ENCODE results near the gene PPHLN1. TPM values are rescaled to one million over a fixed set of nuclear protein-coding genes. Genes with fewer than 3 reads are reported as not detected.
"Not testable (repeated sequence)": the region's sequence is repeated elsewhere in the genome, so short reads cannot be mapped to it uniquely, and the experiment has no call there.

Gene PPHLN1
- total and polyA plus RNA-seq, 7 experiments from 2014 or later: 89.1 to 182 (median 90.9) TPM

GRCh38 chr12:42327227-42327590 lies 1.2 kb downstream of the PPHLN1 start:
- POLR2A ChIA-PET: interaction anchor here (0.8 to 3.3 kb wide), 7 partner anchors 13 to 230 kb away, joined by 3 to 15 read pairs (median 3); no protein-coding TSS in a partner anchor
- Mint-ChIP-seq H3K4me1 (peaks cover 44 to 70% (median 63%) of the 10 kb centered on the region in 7 donors), H3K9me3 (no peaks in the 10 kb centered on the region), H3K36me3 (peaks cover 0 to 24% (median 0%) of the 10 kb centered on the region in 5 donors), H3K4me3 (peak overlapping the region; percentile 92 to 100 (median 98)), H3K27me3 (no peaks in the 10 kb centered on the region), H3K27ac (peak overlapping the region; percentile 93 to 99 (median 97))
- no peak for DNase-seq
- Histone ChIP-seq H3K27me3 (ENCODE audit: control insufficient read depth in 2 of 2, insufficient read depth in 2 of 2, low read length in 2 of 2) (no peaks in the 10 kb centered on the region), H3K9me3 (ENCODE audit: control insufficient read depth in 2 of 3, low read length in 3 of 3) (no peaks in the 10 kb centered on the region), H3K4me3 (ENCODE audit: low read length) (peak overlapping the region; percentile 69), H3K4me1 (ENCODE audit: control insufficient read depth in 2 of 2, insufficient read depth in 2 of 2, low read length in 2 of 2) (peaks cover 15 to 31% of the 10 kb centered on the region in 2 donors), H3K27ac (ENCODE audit: low read depth, low read length) (peak overlapping the region; percentile 80), H3K36me3 (ENCODE audit: control insufficient read depth in 2 of 3, insufficient read depth in 3 of 3, low read length in 3 of 3) (peaks cover 0 to 7% (median 0%) of the 10 kb centered on the region in 3 experiments)
- CTCF ChIA-PET: interaction anchor here (0.7 kb wide), 2 partner anchors 56 to 224 kb away, joined by 3 read pairs; no protein-coding TSS in a partner anchor
- no peak for ATAC-seq
- intact Hi-C loops (cut with micrococcal nuclease): loop anchor here (2.0 to 10.0 kb wide), 2 partner anchors 1428 to 1480 kb away; partner anchors contain the start of genes IRAK4 (in 1 of the 2), PUS7L (in 1 of the 2) and TWF1 (in 1 of the 2)

GRCh38 chr12:42330097-42330496 lies 4.1 kb downstream of the PPHLN1 start:
- H3K36me3 Mint-ChIP-seq: peaks cover 0 to 20% (median 0%) of the 10 kb centered on the region in 5 donors
- H3K27me3 ChIP-seq (ENCODE audit: control insufficient read depth in 2 of 2, insufficient read depth in 2 of 2, low read length in 2 of 2); H3K9me3 ChIP-seq (ENCODE audit: control insufficient read depth in 2 of 3, low read length in 3 of 3); H3K27ac ChIP-seq (ENCODE audit: low read depth, low read length); ATAC-seq; H3K9me3 Mint-ChIP-seq; H3K4me3 ChIP-seq (ENCODE audit: low read length); DNase-seq; H3K27me3 Mint-ChIP-seq; POLR2A ChIA-PET: not testable (repeated sequence)
- Histone ChIP-seq H3K4me1 (ENCODE audit: control insufficient read depth in 2 of 2, insufficient read depth in 2 of 2, low read length in 2 of 2) (peaks cover 15 to 35% of the 10 kb centered on the region in 2 donors), H3K36me3 (ENCODE audit: control insufficient read depth in 2 of 3, insufficient read depth in 3 of 3, low read length in 3 of 3) (peaks cover 0 to 13% (median 0%) of the 10 kb centered on the region in 3 experiments)
- H3K4me1 Mint-ChIP-seq: peaks cover 56 to 87% (median 82%) of the 10 kb centered on the region in 7 donors
- intact Hi-C loops (cut with micrococcal nuclease): loop anchor here (5.0 kb wide), 2 partner anchors 1053 to 1068 kb away; no protein-coding TSS in a partner anchor
- H3K27ac Mint-ChIP-seq: peak overlapping the region in 5 of 9 donors; percentile 16 to 78 (median 59)
- H3K4me3 Mint-ChIP-seq: peak overlapping the region in 9 of 10 donors; percentile 5 to 76 (median 56)
- CTCF ChIA-PET: interaction anchor here (2.4 kb wide), 1 partner anchor 12 kb away, joined by 9 read pairs; no protein-coding TSS in a partner anchor

GRCh38 chr12:42332301-42333285 lies 6.6 kb downstream of the PPHLN1 start:
- H3K27me3 ChIP-seq (ENCODE audit: control insufficient read depth in 2 of 2, insufficient read depth in 2 of 2, low read length in 2 of 2): no peaks in the 10 kb centered on the region
- Mint-ChIP-seq H3K4me1 (peaks cover 47 to 87% (median 73%) of the 10 kb centered on the region in 7 donors), H3K4me3 (peak overlapping the region in 3 of 10 donors; percentile 7 to 30 (median 14)), H3K9me3 (no peaks in the 10 kb centered on the region), H3K36me3 (peaks cover 0 to 27% (median 4%) of the 10 kb centered on the region in 5 donors), H3K27me3 (no peaks in the 10 kb centered on the region), H3K27ac (peak overlapping the region in 1 of 9 donors; percentile 2)
- no peak overlapping the region for H3K4me3 ChIP-seq (ENCODE audit: low read length)
- H3K36me3 ChIP-seq (ENCODE audit: control insufficient read depth in 2 of 3, insufficient read depth in 3 of 3, low read length in 3 of 3): peaks cover 0 to 12% (median 0%) of the 10 kb centered on the region in 3 experiments
- CTCF ChIA-PET: interaction anchor here (0.7 to 2.4 kb wide), 5 partner anchors 9 to 308 kb away, joined by 3 to 9 read pairs (median 4); no protein-coding TSS in a partner anchor
- no peaks in the 10 kb centered on the region for H3K9me3 ChIP-seq (ENCODE audit: control insufficient read depth in 2 of 3, low read length in 3 of 3)
- POLR2A ChIA-PET: no interaction called here
- peak in 7 of 9 donors; percentile 12 to 54 (median 42) for DNase-seq
- H3K4me1 ChIP-seq (ENCODE audit: control insufficient read depth in 2 of 2, insufficient read depth in 2 of 2, low read length in 2 of 2): peaks cover 5 to 31% of the 10 kb centered on the region in 2 donors
- H3K27ac ChIP-seq (ENCODE audit: low read depth, low read length): no peak overlapping the region
- intact Hi-C loops (cut with micrococcal nuclease): loop anchor here (1.0 to 5.0 kb wide), 5 partner anchors 95 to 1070 kb away; no protein-coding TSS in a partner anchor
- ATAC-seq: peak; percentile 77

- no peaks in the 10 kb centered on the region for H3K27me3 Mint-ChIP-seq
- H3K4me1 ChIP-seq (ENCODE audit: control insufficient read depth in 2 of 2, insufficient read depth in 2 of 2, low read length in 2 of 2): peaks cover 0 to 14% of the 10 kb centered on the region in 2 donors
- no peaks in the 10 kb centered on the region for H3K9me3 ChIP-seq (ENCODE audit: control insufficient read depth in 2 of 3, low read length in 3 of 3)
- H3K27ac Mint-ChIP-seq: no peak overlapping the region
- peaks cover 36 to 74% (median 66%) of the 10 kb centered on the region in 7 donors for H3K4me1 Mint-ChIP-seq
- peaks cover 0 to 12% (median 0%) of the 10 kb centered on the region in 3 experiments for H3K36me3 ChIP-seq (ENCODE audit: control insufficient read depth in 2 of 3, insufficient read depth in 3 of 3, low read length in 3 of 3)
- ChIA-PET POLR2A (no interaction called here), CTCF (no interaction called here)
- ATAC-seq (no peak), DNase-seq (no peak)
- intact Hi-C loops (cut with micrococcal nuclease): no loop called here
- no peaks in the 10 kb centered on the region for H3K27me3 ChIP-seq (ENCODE audit: control insufficient read depth in 2 of 2, insufficient read depth in 2 of 2, low read length in 2 of 2)
- peaks cover 0 to 40% (median 14%) of the 10 kb centered on the region in 5 donors for H3K36me3 Mint-ChIP-seq
- no peaks in the 10 kb centered on the region for H3K9me3 Mint-ChIP-seq
- no peak overlapping the region for H3K27ac ChIP-seq (ENCODE audit: low read depth, low read length)
- H3K4me3 Mint-ChIP-seq: no peak overlapping the region
- H3K4me3 ChIP-seq (ENCODE audit: low read length): no peak overlapping the region
Measured at GRCh38 chr12:42336286-42336685, 10.3 kb downstream of the PPHLN1 start.

- no peak for ATAC-seq
- intact Hi-C loops (cut with micrococcal nuclease): no loop called here
Measured at GRCh38 chr12:42338280-42338679, 12.3 kb downstream of the PPHLN1 start.

GRCh38 chr12:42342028-42342427 lies 16.1 kb downstream of the PPHLN1 start:
- Histone ChIP-seq H3K27ac (ENCODE audit: low read depth, low read length) (no peak overlapping the region), H3K4me1 (ENCODE audit: control insufficient read depth in 2 of 2, insufficient read depth in 2 of 2, low read length in 2 of 2) (peaks cover 0 to 5% of the 10 kb centered on the region in 2 donors), H3K27me3 (ENCODE audit: control insufficient read depth in 2 of 2, insufficient read depth in 2 of 2, low read length in 2 of 2) (no peaks in the 10 kb centered on the region), H3K4me3 (ENCODE audit: low read length) (no peak overlapping the region), H3K36me3 (ENCODE audit: control insufficient read depth in 2 of 3, insufficient read depth in 3 of 3, low read length in 3 of 3) (peaks cover 0 to 3% (median 0%) of the 10 kb centered on the region in 3 experiments), H3K9me3 (ENCODE audit: control insufficient read depth in 2 of 3, low read length in 3 of 3) (no peaks in the 10 kb centered on the region)
- no peaks in the 10 kb centered on the region for H3K27me3 Mint-ChIP-seq
- peaks cover 26 to 65% (median 62%) of the 10 kb centered on the region in 7 donors for H3K4me1 Mint-ChIP-seq
- no peak overlapping the region for H3K27ac Mint-ChIP-seq
- no peaks in the 10 kb centered on the region for H3K9me3 Mint-ChIP-seq
- CTCF ChIA-PET: interaction anchor here (2.4 kb wide), 1 partner anchor 11 kb away, joined by 9 read pairs; no protein-coding TSS in a partner anchor
- intact Hi-C loops (cut with micrococcal nuclease): no loop called here
- no peak for ATAC-seq
- H3K36me3 Mint-ChIP-seq: peaks cover 0 to 38% (median 7%) of the 10 kb centered on the region in 5 donors
- no peak for DNase-seq
- POLR2A ChIA-PET: interaction anchor here (0.6 kb wide), 1 partner anchor 168 kb away, joined by 4 read pairs; no protein-coding TSS in a partner anchor
- H3K4me3 Mint-ChIP-seq: no peak overlapping the region

More at GRCh38 chr12:42338280-42338679, 12.3 kb downstream of the PPHLN1 start:
- Histone ChIP-seq H3K4me1 (ENCODE audit: control insufficient read depth in 2 of 2, insufficient read depth in 2 of 2, low read length in 2 of 2) (peaks cover 4 to 5% of the 10 kb centered on the region in 2 donors), H3K9me3 (ENCODE audit: control insufficient read depth in 2 of 3, low read length in 3 of 3) (no peaks in the 10 kb centered on the region), H3K36me3 (ENCODE audit: control insufficient read depth in 2 of 3, insufficient read depth in 3 of 3, low read length in 3 of 3) (peaks cover 0 to 12% (median 0%) of the 10 kb centered on the region in 3 experiments), H3K27me3 (ENCODE audit: control insufficient read depth in 2 of 2, insufficient read depth in 2 of 2, low read length in 2 of 2) (no peaks in the 10 kb centered on the region), H3K4me3 (ENCODE audit: low read length) (no peak overlapping the region), H3K27ac (ENCODE audit: low read depth, low read length) (no peak overlapping the region)
- ChIA-PET POLR2A (interaction anchor here (2.0 kb wide), 1 partner anchor 12 kb away, joined by 5 read pairs; the partner anchor contains the start of genes PPHLN1 and ZCRB1), CTCF (interaction anchor here (2.3 kb wide), 1 partner anchor 33 kb away, joined by 6 read pairs; no protein-coding TSS in a partner anchor)
- DNase-seq: no peak
- no peaks in the 10 kb centered on the region for H3K9me3 Mint-ChIP-seq
- peak overlapping the region in 3 of 9 donors; percentile 1 to 49 (median 6) for H3K27ac Mint-ChIP-seq
- H3K36me3 Mint-ChIP-seq: peaks cover 0 to 45% (median 14%) of the 10 kb centered on the region in 5 donors
- H3K4me1 Mint-ChIP-seq: peaks cover 33 to 73% (median 61%) of the 10 kb centered on the region in 7 donors
- H3K27me3 Mint-ChIP-seq: no peaks in the 10 kb centered on the region
- peak overlapping the region in 5 of 10 donors; percentile 0 to 54 (median 33) for H3K4me3 Mint-ChIP-seq
